Trophoblast cell (in vitro differentiated cells and primary cell): ENCODE data around the gene YAF2.

Experiments
- DNase-seq, 2 donors: peaks; one replicate each; pipeline ENCODE4 v3.0.0-alpha.2; 2016
- H2AFZ ChIP-seq: 2 replicates; pipeline ENCODE4 v1.6.1; 2013; ENCODE audit warnings: low read length, moderate library complexity, mild to moderate bottlenecking; ENCODE audit not compliant: insufficient read depth, poor library complexity
- H2AK5ac ChIP-seq: 2 replicates; pipeline ENCODE4 v1.6.1; 2013; ENCODE audit warnings: mild to moderate bottlenecking, low read length
- H2BK120ac ChIP-seq: 2 replicates; pipeline ENCODE4 v1.6.1; 2013; ENCODE audit warnings: low read length, mild to moderate bottlenecking, moderate library complexity; ENCODE audit not compliant: insufficient read depth, poor library complexity
- H2BK12ac ChIP-seq: 2 replicates; pipeline ENCODE4 v1.6.1; 2013; ENCODE audit warnings: mild to moderate bottlenecking, low read length, moderate library complexity
- H2BK5ac ChIP-seq: 2 replicates; pipeline ENCODE4 v1.6.1; 2013; ENCODE audit warnings: low read length, low read depth, moderate library complexity, mild to moderate bottlenecking; ENCODE audit not compliant: poor library complexity
- H3K14ac ChIP-seq: 2 replicates; pipeline ENCODE4 v1.6.1; 2013; ENCODE audit warnings: mild to moderate bottlenecking, low read length
- H3K18ac ChIP-seq: 2 replicates; pipeline ENCODE4 v1.6.1; 2013; ENCODE audit warnings: mild to moderate bottlenecking, low read length
- H3K23ac ChIP-seq: 2 replicates; pipeline ENCODE4 v1.6.1; 2013; ENCODE audit warnings: low read length
- H3K27ac ChIP-seq: 2 replicates; pipeline ENCODE4 v1.5.1; 2013; ENCODE audit warnings: low read depth, mild to moderate bottlenecking, inconsistent platforms, low read length, moderate library complexity
- H3K27me3 ChIP-seq: 2 replicates; pipeline ENCODE4 v1.6.1; 2013; ENCODE audit warnings: inconsistent platforms, mild to moderate bottlenecking, low read length, moderate library complexity; ENCODE audit not compliant: insufficient read depth
- H3K36me3 ChIP-seq, 2 experiments: 1 replicate in 1 of 2; 2 replicates in 1 of 2; pipeline ENCODE4 v1.6.1; 2013; ENCODE audit warnings: low read length in 2 of 2, mild to moderate bottlenecking in 2 of 2, moderate library complexity in 1 of 2; ENCODE audit not compliant: insufficient read depth in 2 of 2, control insufficient read depth in 1 of 2
- H3K4ac ChIP-seq: 2 replicates; pipeline ENCODE4 v1.6.1; 2013; ENCODE audit warnings: low read depth, mild to moderate bottlenecking, low read length, moderate library complexity
- H3K4me1 ChIP-seq, 2 experiments: 1 replicate in 1 of 2; 2 replicates in 1 of 2; pipeline ENCODE4 v1.6.1; 2013; ENCODE audit warnings: low read length in 2 of 2, mild to moderate bottlenecking in 2 of 2, moderate library complexity in 1 of 2; ENCODE audit not compliant: insufficient read depth in 2 of 2, control insufficient read depth in 1 of 2
- H3K4me2 ChIP-seq: 2 replicates; pipeline ENCODE4 v1.6.1; 2013; ENCODE audit warnings: inconsistent platforms, mild to moderate bottlenecking, low read length, moderate library complexity
- H3K4me3 ChIP-seq: 2 replicates; pipeline ENCODE4 v1.5.1; 2013; ENCODE audit warnings: mild to moderate bottlenecking, low read depth, low read length, inconsistent platforms
- H3K79me1 ChIP-seq: one replicate; pipeline ENCODE4 v1.6.1; 2013; ENCODE audit warnings: low read length
- H3K79me2 ChIP-seq: 2 replicates; pipeline ENCODE4 v1.6.1; 2013; ENCODE audit warnings: low read length, mild to moderate bottlenecking; ENCODE audit not compliant: control insufficient read depth, insufficient read depth, poor library complexity
- H3K9ac ChIP-seq: 2 replicates; pipeline ENCODE4 v1.6.1; 2013; ENCODE audit warnings: mild to moderate bottlenecking, low read length
- H3K9me3 ChIP-seq: 2 replicates; pipeline ENCODE4 v1.6.1; 2013; ENCODE audit warnings: low read depth, mild to moderate bottlenecking, control low read depth, inconsistent platforms, low read length; ENCODE audit not compliant: insufficient read depth
- H4K12ac ChIP-seq: 2 replicates; pipeline ENCODE4 v1.6.1; 2013; ENCODE audit warnings: low read depth, mild to moderate bottlenecking, low read length, moderate library complexity
- H4K8ac ChIP-seq: 2 replicates; pipeline ENCODE4 v1.6.1; 2013; ENCODE audit warnings: low read depth, mild to moderate bottlenecking, low read length, moderate library complexity
- H4K91ac ChIP-seq: one replicate; pipeline ENCODE4 v1.6.1; 2013; ENCODE audit warnings: low read depth, mild to moderate bottlenecking, low read length, moderate library complexity
- WGBS: extraction: QIAGEN DNeasy Blood & Tissue Kit; methylation state at CpG from one replicate; pipeline ENCODE4 v1.1.7; 2013; ENCODE audit warnings: missing lambda C conversion rate; ENCODE audit not compliant: insufficient read length, insufficient coverage; ENCODE audit errors: extremely low coverage; 5-methylcytosine and 5-hydroxymethylcytosine counted together

YAF2 gene

DNA sequence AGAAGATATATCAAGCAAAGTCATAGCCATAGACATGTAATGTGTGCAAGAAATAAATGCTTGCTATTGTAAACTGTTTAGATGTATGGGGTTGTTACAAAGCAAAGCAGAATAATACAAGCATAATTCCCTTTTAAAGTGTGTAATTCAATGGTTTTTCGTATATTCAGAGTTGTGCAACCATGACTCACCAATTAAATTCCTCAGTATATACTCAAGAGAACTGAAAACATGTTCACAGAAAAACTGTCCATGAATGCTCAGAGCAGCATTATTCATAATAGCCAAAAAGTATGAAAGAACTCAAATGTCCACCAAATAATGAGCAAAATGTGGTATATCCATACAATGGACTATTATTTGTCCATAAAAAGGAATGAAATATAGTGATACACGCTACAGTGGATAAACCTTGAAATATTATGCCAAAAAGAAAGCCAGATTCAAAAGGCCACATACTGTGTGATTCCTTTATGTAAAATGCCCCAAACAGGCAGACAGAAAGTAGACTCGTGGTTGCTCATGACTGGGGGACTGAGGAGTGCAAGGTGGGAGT lies 102.7 kb downstream of the YAF2 start:
- Histone ChIP-seq H3K9ac (no peak overlapping the region), H3K4me1 (no peaks in the 10 kb centered on the region), H3K9me3 (no peaks in the 10 kb centered on the region), H3K79me1 (no peaks in the 10 kb centered on the region), H3K27ac (no peak overlapping the region), H2BK12ac (no peak overlapping the region), H3K27me3 (no peaks in the 10 kb centered on the region), H4K12ac (no peak overlapping the region), H4K8ac (no peak overlapping the region), H3K4ac (no peak overlapping the region), H2AFZ (no peak overlapping the region), H3K79me2 (no peaks in the 10 kb centered on the region), H3K18ac (no peak overlapping the region), H3K14ac (no peak overlapping the region), H3K36me3 (no peaks in the 10 kb centered on the region), H2BK120ac (no peak overlapping the region), H3K4me2 (no peak overlapping the region), H3K4me3 (no peak overlapping the region), H3K23ac (no peak overlapping the region), H2BK5ac (no peak overlapping the region), H2AK5ac (no peak overlapping the region), H4K91ac (no peak overlapping the region)
- WGBS, result no CpG with 5 or more reads among the region's 3 CpGs
- no peak for DNase-seq

DNA sequence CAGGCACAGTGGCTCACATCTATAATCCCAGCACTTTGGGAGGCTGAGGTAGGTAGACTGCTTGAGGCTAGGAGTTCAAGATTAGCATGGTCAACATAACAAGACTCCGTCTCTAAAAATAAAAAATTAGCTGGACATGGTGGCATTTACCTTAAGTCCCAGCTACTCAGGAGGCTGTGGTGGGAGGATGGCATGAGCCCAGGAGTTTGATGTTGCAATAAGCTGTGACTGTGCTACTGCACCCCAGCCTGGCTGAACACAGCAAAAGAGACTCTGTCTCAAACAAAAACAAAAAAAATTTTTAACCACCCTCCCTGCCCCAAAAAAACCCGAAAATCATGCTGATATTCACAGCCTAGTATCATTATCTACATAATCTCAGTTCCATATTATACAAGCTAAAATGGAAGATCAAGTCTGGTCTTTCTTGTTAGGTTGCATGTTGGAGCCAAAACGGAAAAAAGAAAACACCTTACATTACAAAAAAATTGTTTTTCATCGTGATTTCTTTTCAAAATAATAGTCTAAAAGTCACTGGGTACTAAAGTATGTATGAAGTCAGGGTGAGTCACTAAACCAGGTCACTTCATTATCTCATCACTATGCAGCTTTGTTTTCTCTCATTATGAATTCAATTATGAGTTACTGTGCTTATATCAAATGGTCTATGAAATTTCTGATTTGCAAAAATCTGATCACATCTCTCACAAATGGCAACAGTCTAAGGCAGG lies 107.2 kb downstream of the YAF2 start:
- 100% methylated on average over 1 of the region's 4 CpGs for WGBS
- Histone ChIP-seq H4K12ac (no peak overlapping the region), H3K4me2 (no peak overlapping the region), H3K79me1 (no peaks in the 10 kb centered on the region), H3K79me2 (no peaks in the 10 kb centered on the region), H2AFZ (no peak overlapping the region), H3K27ac (no peak overlapping the region), H2AK5ac (no peak overlapping the region), H3K4me3 (no peak overlapping the region), H3K27me3 (no peaks in the 10 kb centered on the region), H2BK5ac (no peak overlapping the region), H3K14ac (no peak overlapping the region), H3K4ac (no peak overlapping the region), H2BK120ac (no peak overlapping the region), H3K4me1 (no peaks in the 10 kb centered on the region), H3K36me3 (no peaks in the 10 kb centered on the region), H3K18ac (no peak overlapping the region), H3K9me3 (no peaks in the 10 kb centered on the region), H3K9ac (no peak overlapping the region), H4K8ac (no peak overlapping the region), H3K23ac (no peak overlapping the region), H2BK12ac (no peak overlapping the region), H4K91ac (no peak overlapping the region)
- DNase-seq, result peak in 1 of 2 donors; percentile 39

DNA sequence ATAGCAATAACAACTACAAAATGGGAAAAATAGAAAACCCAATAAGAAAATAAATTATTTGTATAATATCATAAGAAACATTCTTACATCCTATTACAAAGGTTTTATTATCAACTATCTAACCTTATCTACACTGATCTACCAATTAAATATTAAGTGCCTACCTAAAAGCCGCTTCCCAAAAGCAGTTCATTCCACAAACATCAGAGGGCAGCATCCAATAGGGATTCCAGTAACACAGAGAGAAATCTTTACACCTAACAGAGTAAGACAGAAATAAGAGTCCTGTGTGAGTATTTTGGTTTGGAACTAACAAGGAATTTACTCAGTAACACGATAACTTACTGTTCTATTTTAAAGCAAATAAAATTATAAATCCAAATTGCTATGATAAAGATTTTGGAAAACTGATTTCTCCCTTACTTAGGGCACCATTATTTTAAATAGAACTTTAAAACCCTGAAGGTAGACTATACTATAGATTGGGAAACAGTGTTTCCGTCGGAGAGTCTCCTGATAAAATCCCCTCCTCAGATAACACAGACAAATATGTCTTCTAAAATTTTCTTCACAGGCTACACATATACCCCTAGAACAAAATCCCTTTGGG lies 108.3 kb downstream of the YAF2 start:
- H3K4ac ChIP-seq, result no peak overlapping the region
- WGBS, result no CpG with 5 or more reads among the region's 4 CpGs
- no peak overlapping the region for H2BK120ac ChIP-seq
- no peaks in the 10 kb centered on the region for H3K36me3 ChIP-seq
- no peak overlapping the region for H3K18ac ChIP-seq
- no peak overlapping the region for H2BK5ac ChIP-seq
- H4K12ac ChIP-seq, result no peak overlapping the region
- H3K9me3 ChIP-seq, result no peaks in the 10 kb centered on the region
- H3K79me1 ChIP-seq, result no peaks in the 10 kb centered on the region
- H4K8ac ChIP-seq, result no peak overlapping the region
- no peak overlapping the region for H3K4me2 ChIP-seq
- H3K4me3 ChIP-seq, result no peak overlapping the region
- H3K9ac ChIP-seq, result no peak overlapping the region
- H2BK12ac ChIP-seq, result no peak overlapping the region
- no peaks in the 10 kb centered on the region for H3K4me1 ChIP-seq
- H3K79me2 ChIP-seq, result no peaks in the 10 kb centered on the region
- no peak overlapping the region for H3K23ac ChIP-seq
- H3K27me3 ChIP-seq, result no peaks in the 10 kb centered on the region
- no peak overlapping the region for H4K91ac ChIP-seq
- DNase-seq, result peak; percentile 51 to 75
- H3K27ac ChIP-seq, result no peak overlapping the region
- no peak overlapping the region for H2AK5ac ChIP-seq
- H2AFZ ChIP-seq, result no peak overlapping the region
- no peak overlapping the region for H3K14ac ChIP-seq

DNA sequence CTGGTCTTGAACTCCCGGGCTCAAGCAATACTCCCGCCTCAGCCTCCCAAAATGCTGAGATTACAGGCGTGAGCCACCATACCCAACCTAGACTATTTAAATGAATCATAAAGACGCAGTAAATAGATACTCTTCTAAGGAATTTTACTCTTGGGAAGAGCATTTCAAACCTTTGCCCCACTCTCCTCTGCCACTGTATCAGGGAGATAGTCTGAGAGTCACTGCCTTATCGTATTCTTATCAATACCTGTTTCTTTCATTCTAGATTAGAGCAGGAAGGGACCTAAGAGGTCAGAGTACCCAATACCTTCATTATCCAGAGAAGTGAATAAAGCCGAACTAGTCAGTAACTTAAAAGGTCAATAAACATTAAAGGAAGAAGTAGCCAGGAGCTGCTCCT lies 109.2 kb downstream of the YAF2 start:
- Histone ChIP-seq H3K4me3 (no peak overlapping the region), H3K79me2 (no peaks in the 10 kb centered on the region), H3K23ac (no peak overlapping the region), H2AFZ (no peak overlapping the region), H2BK5ac (no peak overlapping the region), H3K9ac (no peak overlapping the region), H4K12ac (no peak overlapping the region), H2BK12ac (no peak overlapping the region), H2BK120ac (no peak overlapping the region), H3K14ac (no peak overlapping the region), H3K4me1 (no peaks in the 10 kb centered on the region), H4K91ac (no peak overlapping the region), H3K9me3 (no peaks in the 10 kb centered on the region), H3K27me3 (no peaks in the 10 kb centered on the region), H2AK5ac (no peak overlapping the region), H3K4me2 (no peak overlapping the region), H3K18ac (no peak overlapping the region), H3K36me3 (no peaks in the 10 kb centered on the region), H3K4ac (no peak overlapping the region), H3K79me1 (no peaks in the 10 kb centered on the region), H3K27ac (no peak overlapping the region), H4K8ac (no peak overlapping the region)
- WGBS, result no CpG with 5 or more reads among the region's 6 CpGs
- DNase-seq, result peak; percentile 47 to 67
